Measurements from ENCODE around the gene ARHGAP15.

Gene ARHGAP15

DNA sequence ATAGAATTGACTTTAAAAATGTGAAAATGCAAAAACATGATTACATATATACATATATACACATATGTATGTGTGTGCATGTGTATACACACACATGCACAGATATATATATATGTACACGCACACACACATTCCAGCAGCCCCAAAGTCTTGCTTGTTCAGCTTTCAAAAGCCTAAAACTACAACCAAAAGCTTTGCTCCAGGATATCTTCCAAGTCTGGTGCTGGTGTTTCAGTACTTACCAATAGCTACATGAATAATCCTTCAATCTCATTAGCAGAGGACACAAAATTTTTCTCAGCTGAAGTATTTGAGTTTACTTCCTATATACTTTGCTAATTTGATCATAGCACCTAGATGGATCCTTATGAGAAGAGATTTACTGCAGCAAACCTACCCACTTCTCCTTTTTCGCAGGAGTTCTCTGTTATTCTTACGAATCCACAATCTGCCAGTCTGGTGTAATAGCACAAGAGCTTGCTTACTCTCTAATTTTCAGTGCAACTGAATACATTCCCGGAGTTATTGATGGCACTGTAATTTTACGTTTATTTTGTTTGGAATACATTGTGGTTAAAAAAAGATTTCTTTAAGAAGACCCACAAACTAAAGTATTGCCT is 553.3 kb downstream of the ARHGAP15 start:
- no peak for DNase-seq (ENCODE audit: low read depth in 2 of 3, low spot score in 1 of 3)

DNA sequence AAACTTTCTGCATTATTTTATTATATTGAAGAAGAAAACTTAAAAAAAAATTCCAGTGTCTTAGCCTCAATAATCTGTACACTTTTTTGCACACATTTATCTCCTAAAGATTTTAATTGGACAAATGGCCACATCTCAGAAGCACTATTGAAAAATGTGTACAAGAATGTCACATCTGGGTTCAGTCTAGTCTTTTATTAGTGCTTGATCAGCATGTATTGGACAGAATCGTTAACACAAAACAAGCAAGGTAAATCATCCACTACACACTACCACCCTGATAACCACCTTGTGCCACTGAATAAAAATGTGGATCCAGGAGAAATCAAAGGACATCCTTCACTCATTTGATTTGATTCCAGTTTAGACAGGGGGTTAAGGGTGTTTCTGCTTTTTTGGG is 554.8 kb downstream of the ARHGAP15 start:
- DNase-seq (ENCODE audit: low read depth in 2 of 3, low spot score in 1 of 3), result no peak

DNA sequence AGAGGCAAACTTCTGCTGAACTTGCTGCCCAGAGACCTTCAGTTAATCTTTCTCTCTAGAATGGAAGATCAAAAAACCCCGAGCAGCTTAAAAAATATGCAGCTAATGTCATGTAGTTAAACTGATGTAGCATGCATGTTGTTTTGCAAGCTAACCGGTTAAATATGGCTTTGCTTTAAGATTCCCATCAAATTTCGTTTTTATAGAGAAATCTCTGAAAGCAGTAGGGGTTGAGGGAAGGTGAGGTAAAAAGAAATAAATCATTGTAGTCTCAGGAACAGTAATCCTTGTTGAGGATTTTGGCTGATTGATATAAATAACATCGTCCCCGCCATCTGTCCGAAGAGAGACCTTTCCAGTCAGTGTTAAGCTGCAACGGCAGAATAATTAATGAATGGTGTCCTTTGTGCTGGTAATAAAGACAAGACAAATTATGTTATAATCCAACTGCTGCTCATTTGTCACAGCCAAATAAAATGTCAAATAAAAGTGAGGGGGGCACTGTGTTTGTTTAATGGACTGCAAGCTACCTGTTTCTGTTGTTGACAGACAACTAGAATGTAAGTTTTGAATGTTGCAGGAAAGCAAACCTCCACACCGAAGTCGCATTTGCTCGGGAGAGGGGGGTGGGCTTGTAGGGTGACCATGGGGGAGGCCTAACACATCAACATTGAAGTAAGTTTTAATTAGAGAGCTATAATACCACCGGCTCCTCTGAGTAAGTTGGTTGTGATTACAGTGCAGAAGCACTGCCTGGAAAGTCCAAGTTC is 555.5 kb downstream of the ARHGAP15 start:
- DNase-seq (ENCODE audit: low read depth in 2 of 3, low spot score in 1 of 3), result no peak

DNA sequence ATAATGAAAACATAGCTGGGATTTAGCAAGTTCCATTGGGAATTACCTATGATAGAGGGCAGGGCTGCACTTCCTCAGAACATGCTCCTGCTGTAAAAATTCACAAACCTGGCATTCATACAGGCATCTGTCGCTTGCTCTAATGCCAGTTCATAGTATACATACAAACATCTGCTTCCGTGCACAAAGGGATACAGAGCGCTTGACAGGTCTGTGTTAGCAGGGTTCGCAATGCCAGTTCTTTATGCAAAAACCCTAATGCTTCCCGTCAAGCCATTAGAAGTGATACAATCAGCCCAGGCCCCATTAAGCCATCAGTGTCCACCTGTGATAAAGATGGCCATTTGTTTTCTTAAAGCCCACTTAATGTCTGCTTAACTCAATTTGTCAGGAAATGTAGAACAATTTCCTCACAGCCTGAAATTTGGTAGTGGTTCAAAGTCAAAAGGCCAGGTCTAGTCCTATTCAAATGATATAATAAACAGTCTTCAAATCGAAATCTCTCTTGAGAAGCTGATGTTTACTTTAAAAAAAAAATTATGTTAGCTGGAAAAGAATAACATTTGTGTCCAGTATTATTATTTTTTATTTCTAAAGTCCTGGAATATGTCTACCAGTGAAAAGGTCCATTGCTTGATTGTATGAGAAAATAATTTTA is 556.3 kb downstream of the ARHGAP15 start:
- no peak for DNase-seq (ENCODE audit: low read depth in 2 of 3, low spot score in 1 of 3)

DNA sequence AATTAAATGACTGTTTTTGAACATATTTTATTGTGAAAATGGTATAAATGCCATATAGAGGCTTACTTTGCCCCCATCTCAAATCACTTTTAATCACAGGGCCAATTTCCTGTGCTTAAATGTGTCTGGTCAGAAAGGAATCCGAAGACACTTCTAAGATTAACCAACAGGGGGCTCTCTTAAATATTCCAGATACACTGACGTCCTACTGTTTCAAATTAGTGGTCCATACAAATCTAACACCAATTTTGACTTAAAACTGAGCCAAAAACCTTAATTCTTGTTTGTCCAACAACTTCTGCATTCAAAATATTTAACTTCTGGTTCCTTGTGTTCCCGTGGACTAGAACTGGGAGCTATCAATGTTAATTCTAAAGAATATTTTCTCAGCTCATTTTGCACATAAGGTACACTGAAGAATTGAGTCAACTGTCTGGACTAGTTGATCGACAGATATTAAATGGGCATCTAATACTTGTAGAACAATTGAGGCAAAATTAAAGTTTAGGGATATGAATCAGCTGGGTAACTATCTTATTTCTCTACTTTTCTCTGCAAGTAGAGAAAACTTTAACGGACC is 557.5 kb downstream of the ARHGAP15 start:
- no peak for DNase-seq (ENCODE audit: low read depth in 2 of 3, low spot score in 1 of 3)

DNA sequence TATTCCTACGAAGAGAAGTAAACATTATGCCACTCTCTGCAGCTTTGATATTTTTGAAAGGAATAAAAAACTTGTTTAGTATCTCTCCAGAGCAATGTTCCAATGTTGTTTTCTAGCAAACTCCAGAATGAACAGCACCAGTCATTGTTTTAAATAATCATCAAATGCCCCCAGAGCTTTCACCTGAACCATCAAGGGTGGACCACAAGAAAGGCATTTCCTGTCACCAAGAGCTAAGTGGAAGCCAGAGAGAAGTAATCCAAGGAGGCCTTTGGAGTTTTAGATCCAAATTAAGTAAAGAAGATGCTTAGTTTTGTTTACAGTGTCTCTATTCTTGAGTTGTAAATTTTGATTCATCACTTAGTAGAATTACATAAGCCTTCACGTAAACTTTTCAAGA is 559.0 kb downstream of the ARHGAP15 start:
- DNase-seq (ENCODE audit: low read depth in 2 of 3, low spot score in 1 of 3), result no peak

DNA sequence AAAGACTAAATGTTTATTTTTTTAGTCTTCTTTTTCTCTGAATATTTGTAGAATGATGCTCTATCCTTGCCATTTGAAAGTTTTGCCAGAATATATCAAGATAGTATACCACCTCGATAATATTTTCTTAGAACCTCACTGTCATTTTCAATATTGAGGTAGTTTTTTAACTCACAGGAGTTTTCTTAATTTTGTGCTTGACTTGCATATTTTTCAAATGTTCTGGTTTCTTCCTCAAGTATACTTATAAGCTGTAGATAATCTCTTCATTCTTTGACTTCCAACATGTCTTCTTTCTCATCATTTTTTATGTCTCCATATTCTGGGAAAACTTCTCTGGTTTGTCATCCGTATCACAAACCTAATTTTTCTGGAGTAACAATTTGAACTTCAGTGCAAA is 559.6 kb downstream of the ARHGAP15 start:
- no peak for DNase-seq (ENCODE audit: low read depth in 2 of 3, low spot score in 1 of 3)

DNA sequence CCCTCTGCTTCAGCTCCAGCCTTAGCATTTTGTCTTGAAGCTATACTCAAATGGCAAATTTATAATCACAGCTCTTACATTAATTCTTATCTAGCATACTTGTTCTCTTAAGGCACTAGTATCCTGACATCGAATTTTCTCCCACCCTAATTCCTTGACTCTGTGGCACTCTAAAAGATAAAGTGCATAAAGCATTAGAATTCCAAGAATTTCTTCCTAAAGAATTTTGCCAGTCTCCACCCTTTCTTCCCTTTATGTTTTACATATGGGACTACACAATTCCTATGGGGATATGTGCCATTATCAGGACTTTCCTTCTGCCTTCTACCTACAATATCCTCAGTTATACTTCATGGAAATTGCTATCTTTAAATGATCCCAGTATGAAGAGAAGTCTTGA is 560.3 kb downstream of the ARHGAP15 start:
- no peak for DNase-seq (ENCODE audit: low read depth in 2 of 3, low spot score in 1 of 3)

DNA sequence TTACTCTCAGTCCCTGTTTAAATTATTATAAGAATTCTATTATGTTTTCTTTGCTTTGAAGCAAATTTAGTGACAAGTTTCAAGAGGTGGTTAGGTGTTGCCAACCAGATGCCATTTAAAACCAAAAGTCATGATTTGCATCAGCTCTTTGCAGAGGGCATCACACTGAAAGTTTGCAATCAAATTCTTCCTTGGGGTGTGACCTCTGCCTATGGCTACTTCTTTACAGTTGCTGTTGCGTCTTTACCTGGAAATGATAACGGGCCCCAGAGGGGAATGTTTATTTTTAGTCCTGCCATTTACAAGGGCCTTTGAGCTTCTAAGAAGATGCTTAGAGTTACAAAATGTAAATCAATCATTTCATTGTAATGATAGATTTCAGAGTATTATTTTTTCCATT is 561.0 kb downstream of the ARHGAP15 start:
- DNase-seq (ENCODE audit: low read depth in 2 of 3, low spot score in 1 of 3), result no peak

DNA sequence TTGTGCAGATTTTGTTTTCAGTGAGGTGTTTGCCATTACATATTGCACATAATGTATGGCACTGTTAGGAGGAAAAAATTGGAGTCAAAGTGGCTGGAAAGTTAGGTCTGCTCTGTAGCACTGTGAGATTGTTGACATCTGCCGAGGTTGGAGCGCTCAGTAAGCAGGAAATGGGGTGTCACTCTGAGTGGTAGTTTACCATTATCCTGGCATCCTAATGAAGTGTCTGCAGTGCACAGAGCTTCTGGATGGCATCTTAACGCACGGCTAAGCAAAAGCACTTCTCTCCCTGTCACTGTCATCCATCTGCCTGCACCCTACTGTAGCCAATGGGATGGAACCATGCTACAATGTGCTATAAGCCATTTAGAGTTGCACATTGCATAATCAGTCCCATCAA is 561.9 kb downstream of the ARHGAP15 start:
- no peak for DNase-seq (ENCODE audit: low read depth in 2 of 3, low spot score in 1 of 3)

DNA sequence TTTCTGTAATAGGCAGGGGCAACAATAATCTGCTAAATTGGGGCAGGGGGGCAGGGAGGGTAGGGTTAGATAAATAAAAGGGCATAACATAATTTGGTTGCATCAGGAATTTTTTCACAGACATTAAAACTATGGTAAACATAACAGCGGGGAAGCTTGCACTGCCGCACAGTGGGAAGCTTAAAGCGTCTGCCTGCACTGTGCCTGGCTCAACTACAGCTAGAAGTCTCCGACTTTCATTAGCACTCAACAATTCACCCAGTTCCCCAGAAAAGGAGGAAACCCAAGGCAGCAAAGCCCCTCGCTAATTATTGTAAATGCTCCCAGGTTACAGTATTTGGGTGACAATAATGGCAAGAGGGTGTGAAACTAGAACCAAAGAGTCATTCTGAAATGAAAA is 562.9 kb downstream of the ARHGAP15 start:
- no peak for DNase-seq (ENCODE audit: low read depth in 2 of 3, low spot score in 1 of 3)

DNA sequence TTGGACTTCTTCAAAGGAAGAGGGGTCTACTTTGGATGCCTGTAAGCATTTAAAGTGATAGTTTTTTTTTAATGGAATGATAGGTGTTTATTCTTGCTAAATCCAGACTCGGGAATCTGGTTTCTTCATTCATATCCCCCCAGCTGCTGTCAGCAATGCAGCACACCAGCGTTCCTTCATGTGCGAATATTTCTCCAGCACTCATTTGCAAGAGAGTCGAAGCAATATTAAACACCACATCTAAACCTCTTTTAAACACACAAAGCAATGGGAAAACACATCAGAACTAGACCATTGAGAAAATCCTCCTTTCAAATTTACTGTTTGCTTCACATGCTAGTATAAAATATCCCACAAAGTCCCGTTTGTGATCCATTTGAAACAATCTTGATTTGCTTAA is 563.7 kb downstream of the ARHGAP15 start:
- no peak for DNase-seq (ENCODE audit: low read depth in 2 of 3, low spot score in 1 of 3)

DNA sequence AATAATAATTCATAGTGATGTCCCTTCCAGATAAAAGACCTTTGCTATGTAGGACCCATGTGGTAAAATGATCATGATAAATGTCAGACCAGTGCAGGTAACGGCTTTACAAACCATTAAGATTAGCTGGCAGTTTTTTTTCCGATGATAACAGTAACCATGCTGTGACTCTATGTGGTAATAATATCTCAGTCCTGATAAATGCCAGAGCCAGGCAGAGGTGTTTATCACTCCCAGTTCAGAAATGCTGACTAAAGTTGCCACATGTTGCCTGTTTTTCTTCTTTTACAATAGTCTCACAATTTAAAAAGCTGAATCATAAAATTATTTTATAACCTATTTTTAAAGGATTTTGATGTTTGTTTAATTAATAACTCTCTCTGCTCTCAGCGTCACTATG is 565.1 kb downstream of the ARHGAP15 start:
- DNase-seq (ENCODE audit: low read depth in 2 of 3, low spot score in 1 of 3), result no peak

DNA sequence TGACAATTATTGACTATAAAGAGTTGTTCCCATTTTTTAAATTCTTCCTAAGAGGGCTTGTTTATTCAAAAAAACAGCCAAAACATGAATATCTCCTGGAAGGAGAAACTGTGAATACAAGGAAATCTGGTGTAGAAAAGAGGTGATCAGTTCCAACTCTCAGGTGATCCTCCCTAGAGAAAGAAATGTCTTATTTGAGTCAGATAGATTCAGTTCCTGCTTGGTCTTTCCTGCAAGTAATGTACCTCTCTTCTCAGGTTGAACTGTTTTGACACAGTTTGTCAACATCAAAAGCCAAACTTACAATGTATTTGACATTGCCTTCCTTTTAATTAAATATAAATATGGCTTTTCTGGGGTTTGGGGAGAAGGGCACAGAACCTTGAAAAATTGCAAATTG is 567.4 kb downstream of the ARHGAP15 start:
- DNase-seq (ENCODE audit: low read depth in 2 of 3, low spot score in 1 of 3), result no peak

DNA sequence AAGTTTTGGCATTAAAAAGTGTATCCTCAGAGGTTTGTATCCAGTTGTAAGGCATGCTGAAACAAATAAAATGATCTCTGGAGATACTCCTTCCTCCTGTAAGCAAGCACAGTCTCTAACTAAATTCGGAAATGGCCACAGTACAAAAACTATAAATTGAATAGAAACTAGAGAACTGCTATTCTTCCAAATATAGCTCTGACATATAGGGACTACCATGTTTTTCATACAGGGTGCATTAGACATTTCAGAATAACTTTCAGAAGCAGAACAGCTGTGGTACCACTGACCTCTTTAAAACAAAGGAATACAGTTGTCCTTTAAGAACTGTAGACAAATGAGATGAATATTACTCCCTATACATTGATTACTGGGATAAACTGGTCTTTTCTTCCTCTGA is 568.5 kb downstream of the ARHGAP15 start:
- DNase-seq (ENCODE audit: low read depth in 2 of 3, low spot score in 1 of 3), result no peak

DNA sequence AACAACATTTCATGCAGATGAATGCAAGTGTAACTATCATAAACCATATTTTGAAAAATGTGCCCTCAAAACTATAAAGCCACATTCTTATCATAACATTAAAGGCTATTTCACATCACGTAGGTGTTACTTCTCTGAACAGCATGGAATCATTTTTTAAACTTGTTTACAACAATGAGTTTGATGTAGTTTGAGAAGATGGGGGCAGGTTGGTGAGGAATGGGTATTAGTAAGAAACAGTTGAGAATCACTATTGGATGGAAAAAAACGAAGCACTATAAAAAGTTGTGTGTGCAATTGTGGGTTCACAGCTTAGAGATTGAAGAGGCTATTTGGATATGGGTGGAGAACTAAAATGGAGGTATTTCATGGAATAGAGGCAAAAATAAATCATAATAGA is 569.1 kb downstream of the ARHGAP15 start:
- DNase-seq (ENCODE audit: low read depth in 2 of 3, low spot score in 1 of 3), result no peak

DNA sequence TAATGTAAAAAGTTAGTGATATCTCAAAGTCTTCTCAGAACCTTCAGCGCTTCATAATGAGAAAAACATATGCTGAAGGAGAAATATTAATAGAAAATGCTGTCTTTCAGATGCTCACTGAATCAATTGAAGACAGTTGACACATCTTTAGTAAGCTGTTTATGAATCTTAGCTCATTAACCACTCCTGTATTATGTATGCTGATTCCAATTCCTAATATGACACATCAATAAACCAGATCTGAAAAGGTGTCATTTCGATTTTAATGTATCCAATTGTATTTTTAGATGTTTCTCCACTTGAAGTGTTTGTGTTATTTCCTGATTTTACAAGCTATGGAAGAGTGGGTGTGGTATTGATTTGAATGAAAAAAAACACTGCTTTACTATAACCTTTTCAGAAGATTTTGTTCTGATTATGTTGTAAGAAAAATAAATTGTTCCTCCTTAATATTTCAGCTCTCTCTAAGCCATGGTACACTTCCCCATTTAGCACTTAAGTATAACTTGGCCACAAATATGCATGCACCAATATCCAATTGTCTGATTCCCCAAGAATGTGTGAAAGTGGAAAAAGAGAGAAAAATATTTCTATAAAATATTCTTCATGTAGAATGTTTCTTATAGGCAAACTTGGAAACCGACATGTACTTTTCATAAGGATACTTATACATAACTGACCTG is 569.8 kb downstream of the ARHGAP15 start:
- no peak for DNase-seq (ENCODE audit: low read depth in 2 of 3, low spot score in 1 of 3)

DNA sequence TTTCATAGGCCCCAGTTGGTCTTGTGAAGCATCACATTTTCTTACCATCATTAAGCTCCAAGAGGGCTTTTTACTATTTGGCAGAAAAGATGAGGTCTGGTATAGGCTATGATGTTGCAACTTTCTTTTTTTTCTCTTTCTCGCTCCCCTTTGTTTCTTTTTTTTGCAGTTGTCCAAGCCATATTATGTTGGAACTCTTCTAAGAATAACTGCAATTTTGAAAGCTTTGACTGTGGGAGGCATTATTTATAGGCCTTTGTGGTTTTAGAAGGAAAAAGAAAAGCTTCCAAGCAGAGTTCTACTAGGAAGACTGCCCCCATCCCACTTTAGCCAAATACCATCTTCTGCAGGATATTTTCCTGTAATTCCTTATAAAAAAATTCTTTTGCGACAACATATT is 571.6 kb downstream of the ARHGAP15 start:
- DNase-seq (ENCODE audit: low read depth in 2 of 3, low spot score in 1 of 3), result no peak

DNA sequence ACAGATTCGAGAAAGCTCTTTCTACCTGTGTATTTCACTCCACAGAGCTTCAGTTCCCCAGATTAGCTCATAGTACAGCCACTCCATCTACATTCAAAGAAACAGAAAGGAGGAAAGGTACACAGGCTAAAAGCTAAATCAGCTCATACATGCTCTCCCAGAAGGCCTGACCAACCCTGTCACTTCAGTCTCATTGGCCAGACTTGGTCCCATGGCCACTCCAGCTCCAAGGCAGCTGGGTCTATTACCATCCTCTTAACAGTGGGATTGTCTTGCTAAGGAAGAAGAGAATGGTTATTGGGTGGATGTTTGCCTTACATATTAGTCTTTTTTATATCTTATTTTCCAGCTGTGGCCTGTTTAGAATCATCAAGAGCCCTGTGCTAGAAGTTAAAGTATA is 572.6 kb downstream of the ARHGAP15 start:
- no peak for DNase-seq (ENCODE audit: low read depth in 2 of 3, low spot score in 1 of 3)

DNA sequence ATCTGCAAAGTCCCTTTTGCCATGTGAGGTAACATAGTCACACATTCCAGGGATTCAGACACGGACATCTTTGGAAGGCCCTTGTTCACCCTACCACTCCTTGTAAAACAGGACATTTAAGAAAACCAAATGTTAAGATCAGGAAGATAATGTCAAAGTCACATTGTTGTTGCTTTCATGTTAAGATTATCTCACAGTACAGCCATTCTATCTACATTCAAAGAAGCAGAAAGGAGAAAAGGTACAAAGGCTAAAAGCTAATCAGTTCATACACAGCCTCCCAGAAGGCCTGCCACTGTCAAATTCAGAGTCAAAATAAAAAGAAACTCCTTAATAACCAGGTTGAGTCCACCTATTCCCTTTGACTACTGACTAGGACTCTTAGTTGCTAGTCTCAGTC is 573.7 kb downstream of the ARHGAP15 start:
- DNase-seq (ENCODE audit: low read depth in 2 of 3, low spot score in 1 of 3), result no peak

DNA sequence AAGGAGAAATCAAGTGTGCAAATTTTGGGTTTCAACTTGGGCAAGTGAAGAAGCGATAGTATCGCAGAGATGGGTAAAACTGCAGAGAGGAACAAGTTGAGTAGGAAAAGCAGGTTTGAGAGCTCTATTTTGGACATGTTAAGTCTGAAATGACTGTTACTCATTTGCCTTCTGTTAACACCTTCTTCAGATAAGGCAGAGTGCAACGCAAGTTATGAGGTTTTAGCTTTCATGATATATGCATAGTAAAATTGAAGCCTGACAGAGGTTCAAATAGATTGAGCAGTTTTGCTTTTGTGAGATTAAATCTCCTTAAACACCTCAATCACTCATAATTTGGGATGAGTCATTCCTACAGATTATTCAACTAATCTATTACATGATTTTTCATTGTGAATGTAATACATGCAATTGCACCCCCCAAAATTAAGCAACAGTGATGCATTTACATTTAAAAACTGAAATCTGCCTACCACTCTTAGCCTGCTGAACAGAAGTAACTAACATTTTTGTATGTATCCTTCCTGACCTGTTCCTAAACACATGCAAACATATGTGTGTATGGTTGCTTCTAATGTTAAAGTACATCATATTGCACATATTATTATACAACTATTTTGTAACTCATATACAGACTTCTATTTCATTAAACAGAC is 575.4 kb downstream of the ARHGAP15 start:
- no peak for DNase-seq (ENCODE audit: low read depth in 2 of 3, low spot score in 1 of 3)

Measured in stimulated activated CD4-positive, alpha-beta T cell treated with anti-CD3 and anti-CD28 coated beads, Interleukin-12 subunit alpha, Interleukin-12 subunit beta, amount 100 ng/mL, for 48 hours (primary cell).